Endothelial cell (in vitro differentiated cells): ENCODE data around the gene KCMF1. TPM values are rescaled to one million over a fixed set of nuclear protein-coding genes. Genes with fewer than 3 reads are reported as not detected.

Source experiments
- DNase-seq: peaks from one replicate; pipeline ENCODE4 v3.0.0; 2021; ENCODE audit warnings: low spot score
- H3K27ac Mint-ChIP-seq: one replicate; pipeline ENCODE4 v1.8.0; 2021; ENCODE audit warnings: mixed read lengths, inconsistent platforms; ENCODE audit not compliant: unreplicated experiment
- H3K27me3 Mint-ChIP-seq: one replicate; pipeline ENCODE4 v1.8.0; 2021; ENCODE audit warnings: mild to moderate bottlenecking, moderate library complexity, mixed read lengths, inconsistent platforms; ENCODE audit not compliant: unreplicated experiment
- H3K36me3 Mint-ChIP-seq: one replicate; pipeline ENCODE4 v1.8.0; 2021; ENCODE audit warnings: mild to moderate bottlenecking, low read depth, mixed read lengths, inconsistent platforms; ENCODE audit not compliant: unreplicated experiment
- H3K4me1 Mint-ChIP-seq: one replicate; pipeline ENCODE4 v1.8.0; 2021; ENCODE audit warnings: mild to moderate bottlenecking, mixed read lengths, inconsistent platforms; ENCODE audit not compliant: unreplicated experiment
- H3K4me3 Mint-ChIP-seq: one replicate; pipeline ENCODE4 v1.8.0; 2021; ENCODE audit warnings: mild to moderate bottlenecking, mixed read lengths, inconsistent platforms; ENCODE audit not compliant: unreplicated experiment
- H3K9me3 Mint-ChIP-seq: one replicate; pipeline ENCODE4 v1.8.0; 2021; ENCODE audit warnings: mixed read lengths, inconsistent platforms; ENCODE audit not compliant: unreplicated experiment
- CTCF ChIP-seq: fragments of 200-600 bp; sonication (generic); IDR thresholded peaks from one replicate; pipeline ENCODE4 v1.5.0; 2021; ENCODE audit warnings: antibody characterized with exemption; ENCODE audit not compliant: unreplicated experiment
- total RNA-seq: library from RNA; stranded (reverse); fragmentation: NEBNext Ultra II Directional; extraction: Animal tissue kit (Norgen Biotek cat#: 25700); gene quantifications from one replicate; pipeline ENCODE4 v1.2.1, GENCODE V29; 2021; ENCODE audit not compliant: unreplicated experiment

The KCMF1 gene
- total RNA-seq, 1 donor from 2014 or later = 84.6 TPM

GRCh38 chr2:84959566-84960506 lies 11.1 kb upstream of the KCMF1 start:
- peaks cover 25% of the 10 kb centered on the region for H3K4me1 Mint-ChIP-seq
- H3K4me3 Mint-ChIP-seq = no peak overlapping the region
- peaks cover 16% of the 10 kb centered on the region for H3K36me3 Mint-ChIP-seq
- peaks cover 9% of the 10 kb centered on the region for H3K27me3 Mint-ChIP-seq
- peak overlapping the region; percentile 92 for H3K27ac Mint-ChIP-seq
- no peak for DNase-seq
- TF ChIP-seq CTCF = no peak
- H3K9me3 Mint-ChIP-seq = no peaks in the 10 kb centered on the region

DNA sequence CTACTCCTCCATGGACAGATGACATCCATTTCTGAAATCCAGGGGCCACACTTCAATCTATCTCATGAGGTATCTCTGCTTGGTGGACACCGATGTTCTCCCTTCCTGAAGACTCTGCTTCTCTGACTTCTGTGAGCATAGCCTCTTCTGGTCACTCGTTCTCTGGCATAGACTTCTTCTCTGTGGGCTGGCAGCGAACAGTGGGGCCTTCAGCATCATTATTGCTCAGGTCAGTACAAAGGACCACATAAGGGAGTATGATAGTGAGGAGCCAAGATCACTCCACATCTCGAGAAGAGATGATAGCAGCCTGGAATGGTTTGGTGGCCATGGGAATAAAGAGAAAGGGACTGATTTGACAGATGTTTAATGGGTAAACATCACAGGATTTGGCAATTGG lies 8.0 kb upstream of the KCMF1 start:
- no peaks in the 10 kb centered on the region for H3K9me3 Mint-ChIP-seq
- TF ChIP-seq CTCF = no peak
- peaks cover 25% of the 10 kb centered on the region for H3K4me1 Mint-ChIP-seq
- H3K27ac Mint-ChIP-seq = no peak overlapping the region
- DNase-seq = no peak
- peaks cover 8% of the 10 kb centered on the region for H3K27me3 Mint-ChIP-seq
- H3K36me3 Mint-ChIP-seq = peaks cover 15% of the 10 kb centered on the region
- peak overlapping the region; percentile 40 for H3K4me3 Mint-ChIP-seq

DNA sequence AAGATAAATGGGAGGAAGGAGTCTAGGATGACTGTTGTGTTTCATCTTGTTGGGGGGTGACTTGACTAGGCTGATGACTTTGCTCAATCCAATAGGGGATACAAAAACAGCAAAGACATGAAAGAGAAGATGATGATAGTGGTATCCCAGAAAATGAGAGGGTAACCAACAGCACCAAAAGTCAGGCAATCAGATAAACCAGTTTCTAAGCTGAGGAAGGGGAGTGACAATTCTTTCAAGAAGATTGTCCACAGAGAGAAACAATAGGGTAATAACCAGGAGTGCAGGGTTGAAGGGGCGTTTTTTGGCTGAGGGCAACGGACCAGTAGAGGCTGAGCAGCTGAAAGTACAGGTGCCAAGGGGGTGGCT lies 7.7 kb upstream of the KCMF1 start:
- H3K36me3 Mint-ChIP-seq = peaks cover 15% of the 10 kb centered on the region
- H3K4me3 Mint-ChIP-seq = peak overlapping the region; percentile 40
- H3K4me1 Mint-ChIP-seq = peaks cover 24% of the 10 kb centered on the region
- H3K27me3 Mint-ChIP-seq = peaks cover 8% of the 10 kb centered on the region
- H3K9me3 Mint-ChIP-seq = no peaks in the 10 kb centered on the region
- no peak for TF ChIP-seq CTCF
- no peak for DNase-seq
- no peak overlapping the region for H3K27ac Mint-ChIP-seq

DNA sequence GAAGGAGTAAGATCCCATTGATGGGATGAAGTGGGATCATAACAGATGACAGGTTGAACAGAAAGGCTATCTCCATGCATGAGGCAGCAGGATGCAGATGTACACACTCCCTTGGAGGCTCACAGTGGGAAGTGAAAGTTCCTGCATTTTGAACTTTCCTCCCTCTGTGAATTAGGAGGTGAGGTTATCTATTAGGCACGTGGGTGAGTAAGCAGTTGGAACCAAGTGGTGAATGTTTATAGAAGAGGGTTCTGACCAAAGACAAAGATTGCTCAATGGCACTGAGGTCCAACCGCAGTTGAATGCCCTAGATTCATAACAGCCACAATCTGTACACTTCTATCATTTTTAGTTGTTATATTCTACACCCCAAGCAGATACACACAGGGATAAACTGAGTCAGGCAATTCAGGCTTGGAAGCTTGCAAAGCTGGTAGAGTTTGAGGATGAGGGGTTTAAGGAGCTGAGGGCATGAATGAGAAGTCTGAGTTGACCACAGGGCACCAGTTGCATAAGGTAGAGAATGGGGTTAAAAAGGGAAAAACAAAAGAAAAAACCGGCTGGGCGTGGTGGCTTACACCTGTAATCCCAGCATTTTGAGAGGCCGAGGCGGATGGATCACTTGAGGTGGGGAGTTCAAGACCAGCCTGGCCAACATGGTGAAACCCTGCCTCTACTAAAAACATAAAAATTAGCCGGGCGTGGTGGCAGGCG lies 7.1 kb upstream of the KCMF1 start:
- Mint-ChIP-seq H3K27me3 (peaks cover 8% of the 10 kb centered on the region), H3K9me3 (no peaks in the 10 kb centered on the region), H3K27ac (no peak overlapping the region), H3K4me3 (no peak overlapping the region), H3K4me1 (peaks cover 22% of the 10 kb centered on the region), H3K36me3 (peaks cover 15% of the 10 kb centered on the region)
- DNase-seq = no peak
- no peak for TF ChIP-seq CTCF
